Right lobe of liver (tissue), 4 donors: ENCODE measurements around the gene LYST.

Experiments used
- CTCF ChIP-seq, 4 donors: fragments of 200-600 bp in 3 of 4; fragments of 450-650 bp in 1 of 4; IDR thresholded peaks; one replicate each; pipeline versions ENCODE4 v1.5.1 to v1.8.0; 2016 to 2022; ENCODE audit warnings: antibody characterized with exemption in 4 of 4, mild to moderate bottlenecking in 2 of 4
- POLR2A ChIP-seq: fragments of 450-650 bp; IDR thresholded peaks from one replicate; pipeline ENCODE4 v1.6.1; 2017; ENCODE audit warnings: antibody characterized with exemption, mild to moderate bottlenecking
- donor health status: DM: no; HTN: no; CAD: no.
- donor health status: DM: no; HTN: no; CAD: no.
- donor health status: DM: no; HTN: yes; CAD: no.

DNA sequence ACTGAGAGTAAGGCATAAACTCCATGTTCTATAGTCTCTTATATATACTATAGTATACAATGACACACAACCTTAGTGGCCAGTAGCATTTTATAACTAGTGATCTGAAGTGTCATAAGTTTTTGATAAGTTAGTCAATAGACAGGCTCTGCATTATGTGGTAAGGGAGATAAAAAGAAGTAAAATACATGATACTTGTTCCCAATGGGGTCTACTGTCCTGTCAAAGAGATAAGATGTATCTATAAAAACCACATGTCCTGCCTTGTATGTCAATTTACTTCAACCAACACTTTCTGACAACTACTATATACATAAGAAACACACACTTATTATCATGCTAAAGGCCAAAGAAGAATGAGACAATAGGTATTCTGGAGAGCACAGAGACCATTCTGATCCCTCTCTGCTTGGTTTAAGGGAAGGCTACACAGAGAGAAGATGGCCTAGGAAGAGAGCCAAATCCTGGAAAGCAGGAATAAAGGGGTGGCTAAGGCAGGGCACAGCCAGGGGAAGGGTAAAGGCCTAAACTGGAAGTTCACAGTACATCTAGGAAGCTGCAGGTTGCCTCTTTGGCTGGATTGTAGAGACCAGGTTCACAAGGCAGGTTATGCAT lies 91.4 kb downstream of the LYST start:
- TF ChIP-seq POLR2A, result no peak
- no peak for TF ChIP-seq CTCF (IDR thresholded peaks at IDR 0.05)
